Upper lobe of left lung (tissue), 4 donors: Measurements from ENCODE around the gene C19orf38.

Experiments
- CTCF ChIP-seq, 6 experiments: fragments of 450-650 bp in 4 of 6; fragments of 200-600 bp in 2 of 6; sonication (generic) in 2 of 6; IDR thresholded peaks; one replicate each; pipeline ENCODE4 v1.5.1; 2016 to 2019; ENCODE audit warnings: antibody characterized with exemption in 6 of 6
- POLR2A ChIP-seq, 4 donors: fragments of 450-650 bp; IDR thresholded peaks; one replicate each; pipeline ENCODE4 v1.5.1; 2016 to 2017; ENCODE audit warnings: antibody characterized with exemption in 4 of 4, mild to moderate bottlenecking in 2 of 4
- POLR2AphosphoS5 ChIP-seq, 2 donors: sonication (generic); formaldehyde crosslinking; IDR thresholded peaks; one replicate each; pipeline ENCODE4 v1.5.1; 2017; ENCODE audit warnings: antibody characterized with exemption in 2 of 2

- TF ChIP-seq CTCF (IDR thresholded peaks at IDR 0.05) (no peak), POLR2AphosphoS5 (IDR thresholded peaks at IDR 0.05) (no peak), POLR2A (IDR thresholded peaks at IDR 0.05) (no peak)
These were observed 47.7 kb upstream of the C19orf38 start for GRCh38 chr19:10800488-10800887.
